NCI-H510A treated with DMSO at 0.1 percent for 48 hours (cell line): ENCODE measurements around the gene ENTR1.

ENCODE experiments used
- DNase-seq: peaks from one replicate; lab custom pipeline; 2025; lab: John Stamatoyannopoulos, UW

The ENTR1 gene

DNA sequence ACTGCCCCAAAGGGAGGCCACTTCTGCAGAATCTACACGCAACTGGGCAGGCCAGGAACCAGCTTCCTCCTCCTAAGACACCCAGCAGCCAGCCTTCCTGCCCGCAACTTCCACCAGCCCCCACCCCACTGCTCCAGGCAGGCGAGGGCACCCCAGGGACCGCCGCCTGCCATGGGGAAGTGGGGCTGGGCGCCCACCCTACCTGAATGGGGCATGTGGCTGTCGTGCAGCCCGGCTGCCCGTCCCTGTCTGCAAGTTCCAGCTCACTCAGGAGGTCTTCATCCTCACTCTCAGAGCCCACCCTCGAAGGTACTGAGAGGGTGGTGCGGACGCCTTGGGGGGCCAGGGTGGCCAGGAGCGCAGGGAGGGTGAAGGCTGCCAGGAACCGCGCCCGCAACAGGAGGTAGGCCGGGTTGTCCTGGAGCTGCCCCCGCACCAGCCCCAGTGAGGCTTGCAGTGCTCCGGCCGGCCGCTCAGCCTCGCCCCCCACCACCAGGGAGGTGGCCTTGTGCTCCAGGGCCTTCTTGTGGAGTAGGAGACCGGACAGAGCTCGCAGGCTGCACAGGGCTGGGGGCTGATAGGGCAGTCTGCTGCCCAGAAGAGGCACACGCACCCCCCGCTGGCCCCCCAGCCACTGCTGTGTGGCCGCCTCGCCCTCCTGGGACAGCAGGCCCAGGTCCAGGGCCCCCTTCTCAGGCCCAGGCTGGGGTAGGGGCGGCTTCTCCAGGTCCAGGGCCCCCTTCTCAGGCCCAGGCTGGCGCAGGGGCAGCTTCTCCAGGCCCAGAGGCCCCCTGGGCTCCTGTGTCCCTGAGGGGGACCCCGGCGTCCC, 32.9 kb downstream of the ENTR1 start:
- no peak for DNase-seq

DNA sequence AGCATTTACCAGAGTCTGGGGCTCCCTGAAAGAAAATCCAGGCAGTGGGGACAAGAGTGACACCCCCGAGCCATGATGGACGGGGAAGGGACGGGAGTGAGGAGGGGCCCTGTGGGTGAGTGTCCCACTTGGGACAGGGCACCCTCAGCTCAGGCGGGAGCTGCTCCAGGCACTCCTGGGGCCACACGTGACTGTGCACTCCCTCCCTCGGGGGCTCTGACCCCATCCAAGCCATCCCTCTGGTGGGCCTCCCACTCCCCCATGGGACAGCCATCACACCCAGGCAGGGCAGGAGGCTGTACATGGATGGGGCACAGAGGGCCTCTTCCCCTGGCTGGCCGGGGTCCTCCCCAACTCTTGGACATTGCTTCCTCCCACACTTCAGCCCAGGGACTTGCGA, 34.0 kb downstream of the ENTR1 start:
- DNase-seq = no peak

DNA sequence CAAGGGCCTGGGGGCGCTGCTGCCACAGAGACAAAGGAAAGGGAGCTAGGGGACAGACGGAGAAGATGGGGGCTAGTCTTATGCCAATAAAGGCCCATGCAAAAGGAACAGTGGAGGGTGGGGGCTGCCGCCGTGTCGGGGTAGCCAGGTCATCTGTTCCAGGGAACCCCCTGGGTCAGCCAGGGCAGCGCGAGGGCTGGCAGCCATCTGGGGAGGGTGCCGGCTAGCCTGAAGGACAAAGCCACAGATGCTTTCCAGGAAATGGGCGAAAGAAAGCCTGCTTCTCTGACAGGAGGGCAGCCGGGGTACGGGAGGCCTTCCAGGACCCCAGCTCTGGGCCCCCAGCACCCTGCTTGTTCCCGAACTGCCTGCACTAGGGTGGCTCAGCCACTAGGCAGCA, 35.3 kb downstream of the ENTR1 start:
- no peak for DNase-seq

DNA sequence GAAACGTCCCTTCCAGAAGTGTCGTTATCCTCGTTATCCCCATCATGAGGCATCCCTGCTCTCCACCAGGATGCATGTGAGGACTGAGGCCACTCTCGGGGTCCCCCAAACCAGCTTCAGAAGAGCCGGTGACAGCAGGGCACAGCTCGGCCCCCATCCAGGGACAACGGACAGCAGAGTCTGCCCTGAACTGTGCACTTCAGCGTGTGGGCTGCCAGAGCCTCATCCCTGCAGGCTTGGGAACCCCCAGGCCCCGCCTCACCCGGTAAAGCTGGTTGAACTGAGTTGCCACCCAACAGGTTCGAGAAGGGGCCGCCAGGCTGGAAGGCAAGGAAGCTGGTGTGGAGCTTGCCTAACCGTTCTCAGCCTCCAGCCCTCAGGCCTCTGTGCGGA, 36.2 kb downstream of the ENTR1 start:
- no peak for DNase-seq

DNA sequence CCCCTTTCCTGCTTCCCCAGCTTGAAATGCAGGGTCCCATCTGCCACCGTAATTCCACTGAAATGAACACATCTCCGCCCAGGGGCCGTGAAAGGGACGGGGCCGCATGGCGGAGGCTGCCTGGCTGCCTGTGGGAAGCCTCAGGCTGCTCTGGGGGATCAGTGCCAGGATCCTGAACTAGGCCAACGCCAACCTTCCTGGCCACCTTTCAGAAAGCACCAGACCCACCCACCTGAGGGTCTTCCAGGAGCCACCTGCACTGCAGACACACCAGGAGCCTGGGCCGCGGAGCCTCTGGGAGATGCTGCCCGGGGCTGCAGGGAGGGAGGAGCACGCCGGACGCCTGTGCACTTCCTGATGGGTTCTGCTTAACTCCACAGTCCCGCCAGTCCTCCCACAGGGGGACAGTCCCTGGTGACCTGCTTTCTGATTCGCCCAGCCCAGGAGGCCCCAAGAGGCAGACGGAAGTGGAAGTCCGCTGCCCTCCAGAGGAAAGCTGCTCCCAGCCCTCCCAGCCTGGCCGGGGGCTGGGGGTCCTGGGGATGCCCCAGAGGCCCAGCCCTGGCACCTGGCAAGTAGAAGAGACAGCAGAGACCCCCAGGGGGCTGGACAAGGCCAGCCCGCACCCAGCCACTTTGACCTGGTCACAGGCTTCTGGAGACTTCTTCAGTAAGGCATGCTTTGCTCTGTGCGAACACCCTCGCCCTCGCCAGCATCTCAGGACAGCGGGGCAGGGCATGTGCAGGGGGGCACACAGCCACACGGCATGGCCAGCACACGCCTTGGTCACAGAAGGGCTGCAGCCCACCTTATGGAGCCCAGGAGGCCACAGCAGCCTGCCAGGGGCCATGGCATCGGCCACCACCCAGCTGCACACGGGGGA, 36.9 kb downstream of the ENTR1 start, which contains the start of gene CARD9:
CARD9 (minus strand) TSS at position 370 of the 883 bp plus-strand sequence. CDS start 1,591 bp downstream, outside the sequence.
- no peak for DNase-seq

DNA sequence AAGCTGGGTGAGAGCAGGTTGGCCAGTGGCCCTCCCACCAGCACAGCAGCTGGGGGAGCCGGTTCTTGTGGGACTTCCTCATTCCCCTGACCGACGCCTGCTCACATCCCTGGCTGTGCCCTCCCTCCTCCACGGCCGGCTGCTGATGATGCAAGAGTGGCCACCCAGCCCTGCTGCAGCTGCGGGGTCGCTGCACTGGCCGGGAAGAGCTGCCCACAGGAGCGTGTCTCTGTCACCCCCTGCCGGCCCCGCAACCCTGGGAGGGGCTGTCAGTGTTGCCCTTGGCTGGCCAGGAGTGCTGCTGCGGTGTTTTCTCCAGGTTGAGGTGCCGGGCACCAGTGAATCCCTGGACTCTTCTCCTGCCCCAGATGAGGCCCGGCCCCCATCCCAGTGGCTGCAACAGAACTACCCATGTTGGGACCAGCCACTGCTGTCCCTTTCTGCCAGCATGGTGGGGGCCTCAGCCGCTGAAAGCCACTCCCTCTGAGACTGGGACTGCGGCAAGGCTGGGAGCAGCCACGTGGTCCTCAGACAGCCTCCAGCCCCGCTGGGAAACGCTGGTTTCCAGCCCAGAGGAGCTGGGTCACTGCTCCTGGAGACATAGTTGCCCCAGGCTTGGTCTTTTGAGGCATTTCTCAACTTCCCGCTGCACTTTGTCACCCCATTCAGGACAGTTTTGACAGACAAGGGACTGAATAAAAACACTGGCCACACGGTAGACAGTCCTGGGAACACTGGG, 37.7 kb downstream of the ENTR1 start:
- DNase-seq = no peak

DNA sequence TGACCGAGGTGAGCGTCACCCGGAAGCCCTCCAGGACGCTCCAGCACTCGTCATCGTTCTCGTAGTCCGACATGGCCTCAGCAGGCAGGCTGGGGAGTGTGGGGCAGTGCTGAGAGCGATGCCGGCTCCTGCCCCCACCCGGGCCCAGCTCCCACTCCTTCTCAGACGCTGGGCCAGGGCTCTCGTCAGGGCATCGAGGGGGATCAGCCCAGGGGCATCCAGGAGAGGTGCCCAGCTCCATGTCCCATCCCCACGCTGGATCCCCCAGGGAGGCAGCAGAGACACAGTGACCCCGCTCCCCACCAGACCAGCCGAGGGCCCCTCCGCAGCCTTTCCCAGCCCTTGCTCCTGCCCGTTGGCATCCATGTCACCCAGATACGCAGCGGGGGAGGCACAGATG, 38.4 kb downstream of the ENTR1 start:
- no peak for DNase-seq

DNA sequence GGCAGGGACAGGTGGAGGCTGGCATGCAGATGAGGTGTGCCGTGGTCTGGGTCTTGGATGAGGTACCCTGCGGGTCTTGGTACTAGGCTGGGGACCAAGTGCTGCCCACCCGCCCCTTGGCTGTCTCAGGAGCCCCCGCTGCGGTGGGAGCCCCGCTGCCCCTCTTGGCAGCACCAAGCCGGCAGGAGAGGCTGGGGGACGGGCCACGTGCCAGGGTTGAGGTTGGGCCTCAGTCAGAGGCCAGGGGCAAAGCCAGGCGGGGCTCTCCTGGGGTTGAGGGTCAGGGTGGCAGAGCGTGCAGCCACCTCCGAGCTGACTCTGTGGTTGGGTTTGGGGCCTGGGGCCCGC, 38.9 kb downstream of the ENTR1 start:
- DNase-seq = no peak

DNA sequence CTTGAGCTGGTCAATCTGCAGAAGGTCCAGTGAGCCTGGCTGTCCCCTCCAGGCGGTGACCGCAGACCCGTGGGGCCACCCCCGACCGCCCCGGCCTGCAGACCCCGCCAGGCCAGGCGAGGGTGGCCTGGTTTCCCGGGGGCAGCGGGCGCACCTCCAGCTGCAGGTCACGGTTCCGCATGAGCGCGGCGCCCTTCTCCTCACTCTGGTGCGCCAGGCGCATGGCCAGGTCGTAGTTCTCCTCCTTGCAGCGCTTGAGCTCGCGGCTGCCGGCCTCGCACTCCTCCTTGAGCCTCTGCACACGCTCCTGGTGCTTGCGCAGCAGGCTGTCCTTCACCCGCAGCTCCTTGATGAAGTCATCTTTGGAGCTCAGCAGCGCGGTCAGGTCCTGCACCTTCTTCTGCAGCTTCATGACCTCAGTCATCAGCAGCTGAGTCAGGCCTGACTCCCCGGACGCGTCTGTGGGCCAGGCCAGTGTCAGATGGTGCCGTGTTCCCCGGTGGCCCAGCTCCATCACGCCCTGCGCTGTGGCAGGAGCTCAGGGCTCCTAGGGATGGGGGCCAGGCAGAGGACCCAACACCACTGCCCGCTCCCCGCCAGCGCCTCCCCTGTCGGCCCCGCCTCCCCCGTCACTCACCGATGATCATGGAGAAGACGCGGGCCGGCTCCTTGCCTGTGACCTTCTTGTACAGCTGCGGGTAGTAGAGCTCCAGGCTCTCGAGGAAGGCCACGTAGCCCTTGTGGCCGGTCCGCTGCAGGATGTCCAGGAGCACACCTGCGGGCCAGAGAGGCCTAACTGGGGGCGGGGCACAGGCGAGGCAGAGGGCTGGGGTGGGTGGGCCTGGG, 39.5 kb downstream of the ENTR1 start:
- no peak for DNase-seq

DNA sequence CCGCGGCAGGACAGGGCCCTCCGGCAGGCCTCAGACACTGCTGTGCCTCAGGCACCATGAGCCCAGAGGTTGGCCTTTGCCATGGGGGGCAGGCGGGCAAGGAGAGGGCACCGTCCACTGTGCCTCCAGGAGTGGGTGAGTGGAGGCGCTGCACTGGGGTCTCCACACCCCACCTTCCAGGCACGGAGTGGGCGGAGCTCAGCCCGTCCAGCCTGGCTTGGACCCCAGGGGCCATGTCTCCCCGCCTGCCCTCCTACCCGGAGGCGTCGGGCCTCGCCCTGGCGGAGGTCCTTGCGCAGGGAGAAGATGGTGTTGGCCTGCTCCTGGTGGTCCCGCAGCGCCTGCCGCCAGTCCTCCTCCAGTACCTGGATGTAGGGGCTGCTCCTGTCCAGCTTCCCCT, 40.4 kb downstream of the ENTR1 start:
- DNase-seq = no peak

DNA sequence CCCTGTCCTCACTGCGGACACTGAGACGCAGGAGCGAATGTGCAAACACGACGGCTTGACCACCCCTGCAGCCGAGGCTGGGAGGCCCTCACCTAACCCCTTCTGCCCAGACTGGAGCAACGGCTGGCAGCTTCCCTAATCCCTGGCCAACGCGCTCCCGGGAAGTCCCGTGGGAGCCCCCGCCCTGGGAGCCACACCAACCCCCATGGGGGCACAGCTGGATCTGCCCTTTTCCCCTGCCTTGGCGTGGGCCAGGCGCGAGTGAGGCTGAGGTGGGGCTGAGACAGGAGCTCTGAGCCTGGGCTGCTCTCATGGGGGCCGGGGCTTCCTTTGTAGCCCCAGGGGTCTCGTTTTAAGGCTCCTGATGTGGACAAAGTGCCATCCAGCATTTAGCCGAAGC, 42.2 kb downstream of the ENTR1 start:
- no peak for DNase-seq

DNA sequence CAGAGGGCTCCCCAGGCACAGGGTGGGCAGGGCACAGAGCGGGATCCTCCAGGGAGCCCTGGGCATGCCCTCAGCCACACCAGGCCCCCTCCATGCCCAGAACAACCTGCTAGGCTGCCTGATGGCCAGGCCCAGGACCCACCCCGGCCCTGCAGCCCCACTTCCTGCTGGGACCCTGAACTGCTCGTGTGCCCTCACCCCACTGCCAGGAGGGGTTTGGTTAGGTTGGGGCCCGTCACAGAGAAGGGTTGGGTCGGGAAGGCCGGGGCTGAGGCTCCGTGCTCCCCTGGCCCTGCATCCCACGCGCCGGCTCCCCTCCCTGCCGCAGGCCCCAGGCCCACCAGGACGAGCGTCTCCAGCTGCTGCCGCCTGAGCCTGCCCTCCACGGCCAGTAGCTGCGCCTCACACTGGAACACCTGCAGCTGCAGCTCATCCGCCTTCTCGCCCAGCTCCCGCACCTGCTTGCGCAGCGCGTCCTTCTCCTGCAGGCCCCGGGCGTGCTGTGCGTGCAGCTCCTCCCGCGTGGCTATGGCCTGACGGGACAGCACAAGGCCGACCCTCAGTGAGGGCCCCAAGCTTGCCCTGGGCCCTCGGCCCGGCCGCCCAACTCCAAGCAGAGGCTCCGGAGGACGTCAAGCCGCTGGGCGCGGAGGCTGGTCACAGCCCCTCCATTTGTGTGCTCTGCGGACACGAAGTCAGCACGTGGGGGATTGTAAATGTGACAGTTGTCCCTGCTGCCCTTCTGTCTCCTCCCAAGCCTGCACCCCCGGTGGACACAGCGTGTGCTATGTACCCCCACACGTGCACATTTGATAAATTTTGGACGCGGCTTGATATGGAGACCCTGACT, 42.9 kb downstream of the ENTR1 start:
- no peak for DNase-seq

DNA sequence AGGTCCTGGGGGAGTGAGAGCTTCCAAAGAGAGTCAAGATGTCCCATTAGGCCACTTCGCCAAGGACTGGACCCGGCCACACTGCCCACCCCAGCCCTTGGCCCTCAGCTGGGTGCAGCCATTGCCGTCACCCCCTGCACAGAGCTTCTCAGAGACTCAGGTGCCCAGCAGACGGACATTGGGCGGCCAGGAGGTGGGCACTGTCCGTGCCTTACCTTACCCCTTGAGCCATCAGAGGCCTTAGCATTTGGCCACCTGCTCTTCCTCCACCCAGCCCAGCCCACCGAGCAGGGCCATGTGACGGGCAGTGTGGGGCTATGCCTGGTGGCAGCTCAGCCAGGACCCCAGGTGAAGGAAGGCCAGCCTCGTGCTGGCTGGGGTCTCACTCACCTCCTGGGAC, 43.6 kb downstream of the ENTR1 start:
- no peak for DNase-seq

DNA sequence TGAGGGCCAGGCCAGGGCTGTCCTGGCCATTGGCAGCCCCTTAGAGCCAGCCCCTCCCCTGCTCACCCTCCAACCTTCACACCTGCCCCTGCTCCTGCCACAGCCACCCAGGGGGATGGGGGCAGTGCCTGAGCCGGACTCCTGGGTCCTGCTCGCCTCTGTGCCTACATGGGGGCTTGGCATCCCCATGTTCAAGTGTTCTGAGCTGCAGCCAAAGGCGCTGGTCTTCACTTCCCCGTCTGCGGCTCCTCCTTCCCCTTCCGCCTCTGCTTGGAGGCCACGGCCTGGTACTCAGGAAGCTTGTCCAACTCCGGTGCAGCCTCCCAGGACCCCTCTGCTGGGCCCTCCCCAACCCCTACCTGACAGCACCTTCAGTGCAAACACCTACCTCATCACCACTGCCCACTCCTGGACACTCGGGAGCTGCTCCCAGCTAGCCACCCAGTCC, 44.6 kb downstream of the ENTR1 start:
- DNase-seq = no peak

DNA sequence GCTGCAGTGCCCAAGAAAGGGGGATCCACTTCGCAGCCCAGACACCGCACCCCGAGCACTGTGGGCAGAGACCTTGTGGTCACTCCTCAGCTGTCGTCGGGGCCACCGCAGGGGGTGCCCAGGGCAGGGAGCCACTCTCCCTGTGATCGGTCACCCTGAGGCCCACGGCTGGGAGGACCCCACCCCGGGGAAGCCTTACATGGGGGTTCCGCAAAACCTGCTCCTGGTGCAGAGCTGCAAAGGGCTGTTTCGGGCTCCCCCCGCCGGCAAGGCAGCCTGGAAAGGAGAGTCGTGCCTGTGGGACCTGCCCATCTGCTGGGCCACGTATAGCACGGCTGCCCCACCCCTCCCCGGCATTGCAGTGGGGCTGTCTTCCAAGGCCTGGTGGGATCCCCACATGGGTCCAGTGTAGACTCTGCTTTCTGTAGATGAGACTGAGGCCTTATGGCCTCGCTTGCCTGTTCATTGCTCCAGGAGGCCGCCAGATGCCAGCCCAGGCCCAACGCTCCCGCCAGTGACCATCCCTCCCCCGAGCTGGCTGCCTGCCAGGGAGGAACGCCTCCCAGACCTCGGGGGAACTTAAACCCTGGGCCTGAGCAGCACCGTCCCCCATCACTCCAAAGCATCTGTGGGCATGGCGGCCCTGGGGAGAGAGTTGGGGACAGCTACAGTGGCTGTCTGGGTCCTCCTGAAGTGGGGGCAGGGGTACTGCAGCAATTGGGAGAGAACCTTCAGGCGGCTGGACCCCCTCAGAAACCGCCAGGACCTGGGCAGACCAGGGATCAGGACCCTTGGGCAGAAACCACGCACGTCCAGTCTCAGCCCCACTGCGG, 45.3 kb downstream of the ENTR1 start:
- DNase-seq = no peak

DNA sequence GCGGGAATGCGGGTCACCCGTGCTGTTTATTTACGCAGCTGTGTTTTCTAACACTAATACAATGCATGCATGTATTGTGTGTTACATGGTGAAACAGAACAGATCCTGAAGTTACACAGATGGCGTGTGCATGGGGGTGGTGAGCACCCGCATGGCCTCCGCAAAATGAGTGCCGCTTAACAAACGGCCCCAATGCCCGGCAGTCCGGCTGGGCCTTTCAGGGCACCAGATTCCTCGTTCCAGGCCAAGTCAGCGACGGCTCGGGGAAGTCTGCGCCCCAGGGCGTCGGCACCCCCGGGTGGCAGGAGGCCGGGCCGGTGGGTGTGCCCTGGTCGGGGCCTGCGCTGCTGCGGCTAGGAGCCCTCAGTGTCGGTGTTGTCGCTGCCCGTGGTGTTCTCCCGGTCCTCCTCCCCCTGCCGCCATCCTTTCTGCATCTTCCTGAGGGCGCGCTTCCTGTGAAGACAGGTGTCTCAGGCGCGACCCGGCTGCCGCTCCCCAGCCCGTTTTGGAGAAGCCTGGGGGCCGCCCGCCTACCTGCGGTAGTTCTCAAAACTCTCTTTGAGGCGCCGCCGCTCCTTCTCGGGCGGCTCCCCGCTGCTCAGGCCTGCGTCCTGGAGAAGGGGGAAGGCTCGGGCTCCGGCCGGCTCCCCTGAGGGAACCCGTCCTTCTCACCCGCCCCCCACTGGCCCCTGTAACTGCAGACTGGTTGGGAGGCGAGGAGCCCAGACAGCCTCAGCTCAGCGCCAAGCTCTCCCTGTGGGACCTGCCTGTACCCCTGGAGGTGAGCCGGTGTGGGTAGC, 46.3 kb downstream of the ENTR1 start:
- DNase-seq = no peak

DNA sequence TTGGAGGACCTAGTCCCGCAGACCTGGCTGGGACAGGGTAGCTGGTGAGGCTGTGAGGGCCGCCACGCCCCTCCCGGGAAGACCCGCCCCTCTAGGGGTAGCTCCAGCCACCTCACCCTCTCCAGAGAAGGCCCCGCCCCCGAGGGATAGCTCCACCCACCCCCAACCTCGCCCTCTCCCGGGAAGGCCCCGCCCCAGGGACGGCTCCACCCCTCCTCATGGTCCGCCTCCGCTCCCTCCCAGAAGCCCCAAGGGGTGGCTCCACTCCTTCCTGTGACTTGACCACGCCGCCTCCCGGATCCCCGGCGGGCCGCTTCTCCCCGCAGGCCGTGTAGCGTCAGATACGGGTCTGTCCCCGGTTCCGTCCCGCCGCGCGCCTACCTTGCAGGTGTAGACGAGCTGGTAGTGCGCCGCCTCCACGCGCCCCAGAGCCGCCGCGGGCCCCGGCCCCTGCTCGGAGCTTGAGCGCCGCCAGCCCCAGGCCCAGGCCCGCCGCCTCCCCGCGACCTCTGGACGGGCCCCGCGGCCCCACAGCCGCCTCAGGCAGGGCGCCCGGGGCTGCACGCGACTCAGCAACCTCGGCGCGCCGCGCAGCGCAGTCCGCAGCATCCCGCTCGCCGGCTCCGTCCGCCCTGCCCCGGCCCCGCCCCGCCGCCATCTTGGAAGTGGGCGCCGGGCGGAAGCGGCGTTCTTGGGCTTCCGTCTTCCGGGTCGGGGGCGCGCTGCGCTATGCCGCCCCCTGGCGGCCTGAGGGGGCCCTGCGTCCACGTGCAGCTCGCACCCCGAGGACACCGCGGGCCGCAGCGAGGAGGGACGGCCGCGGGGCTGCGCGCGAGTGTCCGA, 47.1 kb downstream of the ENTR1 start, which contains the start of gene DNLZ:
DNLZ (minus strand) TSS at position 639 of the 843 bp plus-strand sequence; CDS start at position 609, 30 bp downstream.
- peak; percentile 69 for DNase-seq

DNA sequence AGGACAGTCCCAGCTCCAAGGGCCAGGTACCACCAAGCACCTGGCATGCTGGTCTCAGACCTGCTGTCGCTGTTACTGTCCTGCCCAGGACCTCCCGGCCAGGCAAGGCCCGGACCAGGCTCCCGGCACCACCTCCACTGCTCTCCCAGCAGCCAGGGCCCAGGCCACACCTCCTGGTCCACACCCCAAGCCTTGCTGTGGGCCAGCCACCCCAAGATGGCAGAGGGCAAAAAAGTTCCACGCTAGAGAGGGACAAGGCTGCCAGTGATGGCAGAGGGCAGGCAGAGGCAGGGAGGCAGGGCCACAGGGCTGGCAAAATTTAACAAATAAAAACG, 48.0 kb downstream of the ENTR1 start:
- DNase-seq = no peak
